GM12878 (cell line): ENCODE results near the gene WDR72. TPM values are rescaled to one million over a fixed set of nuclear protein-coding genes. Genes with fewer than 3 reads are reported as not detected.

ENCODE experiments used
- ATAC-seq: fragments of 200-7000 bp; cut with Tn5 transposase; 3 replicates; pipeline ENCODE4 v1.9.1; 2020; ENCODE audit warnings: mild to moderate bottlenecking, moderate library complexity
- BruUV-seq: library from RNA; stranded (reverse); fragments of 400-500 nt; replicated peaks from 2 replicates; lab custom pipeline; 2021; lab: Mats Ljungman, UMichigan
- CTCF ChIA-PET: fragments of 300-600 bp; sonication (Branson Sonifier 250); formaldehyde crosslinking; extraction: SDS; loops from one replicate; lab custom pipeline; 2021; ENCODE audit warnings: inconsistent platforms; lab: Yijun Ruan, JAX
- POLR2A ChIA-PET: fragments of 350-600 bp; formaldehyde crosslinking; extraction: SDS; loops from one replicate; lab custom pipeline; 2021; ENCODE audit warnings: inconsistent platforms; lab: Charles Lee
- RAD21 ChIA-PET: fragments of 300-600 bp; sonication (Branson Sonifier 250); formaldehyde crosslinking; loops from one replicate; lab custom pipeline; 2023; ENCODE audit warnings: antibody characterized with exemption; ENCODE audit not compliant: unreplicated experiment; lab: Charles Lee
- SMC1A ChIA-PET: fragments of 300-600 bp; sonication (Branson Sonifier 250); formaldehyde crosslinking; loops from one replicate; lab custom pipeline; 2023; ENCODE audit not compliant: unreplicated experiment, uncharacterized antibody; lab: Charles Lee
- DNase-seq: peaks from one replicate; pipeline ENCODE4 v3.0.0-alpha.2; 2011; ENCODE audit warnings: low read depth, low spot score
- FAIRE-seq: peaks from 3 replicates; lab custom pipeline; 2011; peaks lifted over from hg19 to GRCh38; lab: Jason Lieb, UNC
- H2AFZ ChIP-seq: 2 replicates; pipeline ENCODE4 v1.6.0; 2011; ENCODE audit warnings: low read depth, low read length, control low read depth; ENCODE audit not compliant: control insufficient read depth
- H3K27ac ChIP-seq: 2 replicates; pipeline ENCODE4 v1.5.1; 2011; ENCODE audit warnings: control low read depth; ENCODE audit not compliant: control insufficient read depth, insufficient read depth
- H3K27me3 ChIP-seq, 2 experiments: replicated peaks in 1 of 2; 2 replicates each; pipeline versions ENCODE4 v1.6.0 to v1.6.1; 2011; ENCODE audit warnings: low read length in 1 of 2; ENCODE audit not compliant: control insufficient read depth in 2 of 2, insufficient read depth in 2 of 2
- H3K36me3 ChIP-seq, 2 experiments: 2 replicates each; pipeline ENCODE4 v1.5.1; 2011; ENCODE audit warnings: low read length in 1 of 2; ENCODE audit not compliant: control insufficient read depth in 2 of 2, insufficient read depth in 2 of 2
- H3K4me1 ChIP-seq: 2 replicates; pipeline ENCODE4 v1.6.1; 2011; ENCODE audit warnings: mild to moderate bottlenecking, low read length, moderate library complexity, mixed read lengths; ENCODE audit not compliant: control insufficient read depth, insufficient read depth
- H3K4me2 ChIP-seq: 2 replicates; pipeline ENCODE4 v1.6.0; 2011; ENCODE audit warnings: control low read depth; ENCODE audit not compliant: control insufficient read depth, insufficient read depth
- H3K4me3 ChIP-seq: fragments of 200-600 bp; sonication (generic); 2 replicates; pipeline ENCODE4 v1.5.1; 2016
- H3K79me2 ChIP-seq: 2 replicates; pipeline ENCODE4 v1.6.0; 2011; ENCODE audit warnings: low read length; ENCODE audit not compliant: control insufficient read depth, insufficient read depth
- H3K9ac ChIP-seq: 2 replicates; pipeline ENCODE4 v1.8.0; 2011; ENCODE audit warnings: low read length, control low read depth, mixed read lengths; ENCODE audit not compliant: control insufficient read depth, insufficient read depth
- H3K9me3 ChIP-seq: replicated peaks from 3 replicates; pipeline ENCODE4 v1.5.1; 2011; ENCODE audit warnings: mild to moderate bottlenecking, low read length; ENCODE audit not compliant: control insufficient read depth, insufficient read depth
- H4K20me1 ChIP-seq: 2 replicates; pipeline ENCODE4 v1.6.0; 2011; ENCODE audit not compliant: control insufficient read depth, insufficient read depth
- JUNB ChIP-seq: IDR thresholded peaks from 2 replicates; pipeline ENCODE4 v1.6.1; 2016; ENCODE audit warnings: antibody characterized with exemption, mild to moderate bottlenecking
- NFYB ChIP-seq: IDR thresholded peaks from 2 replicates; pipeline ENCODE4 v1.6.1; 2011; ENCODE audit warnings: low read depth, mild to moderate bottlenecking, low read length, improper control_type of control experiment, moderate library complexity; ENCODE audit not compliant: insufficient read depth
- SMC3 ChIP-seq: IDR thresholded peaks from 2 replicates; pipeline ENCODE4 v1.6.1; 2011; ENCODE audit warnings: low read length, improper control_type of control experiment, borderline replicate concordance
- TARDBP ChIP-seq: IDR thresholded peaks from 2 replicates; pipeline ENCODE4 v1.6.1; 2016; ENCODE audit warnings: borderline replicate concordance
- TCF12 ChIP-seq: IDR thresholded peaks from 2 replicates; pipeline ENCODE4 v1.6.1; 2011; ENCODE audit warnings: low read depth, mild to moderate bottlenecking, low read length
- ZNF217 ChIP-seq: fragments of 450-650 bp; IDR thresholded peaks from 2 replicates; pipeline ENCODE4 v1.6.1; 2017; ENCODE audit warnings: antibody characterized with exemption, mild to moderate bottlenecking
- WGBS: methylation state at CpG from one replicate; pipeline ENCODE4 v1.1.6; 2016; ENCODE audit warnings: low lambda C conversion rate; ENCODE audit not compliant: insufficient replicate concordance, insufficient coverage; ENCODE audit errors: missing lambda C conversion rate; 5-methylcytosine and 5-hydroxymethylcytosine counted together
- in situ Hi-C: fragments of 300-500 bp; cut with MboI; formaldehyde crosslinking; loops from 9 replicates; pipeline ENCODE4 v1.14.3; 2018; ENCODE audit warnings: mixed read lengths
- intact Hi-C: fragments of 100-400 bp; cut with micrococcal nuclease; formaldehyde crosslinking; loops from one replicate; pipeline ENCODE4 v1.14.2; 2022; ENCODE audit not compliant: unreplicated experiment
- polyA plus RNA-seq, 11 experiments: library from polyadenylated mRNA; depleted of rRNA in 4 of 11; unstranded in 6 of 11; stranded (reverse) in 5 of 11; fragments of >200 nt; fragmentation: Nextera tagmentation in 4 of 11; fragmentation: Illumina TruSeq in 1 of 11; extraction: Ambion mirVana in 4 of 11; extraction: Trizol in 1 of 11; gene quantifications; 1 replicate in 1 of 11; 2 replicates in 10 of 11; pipeline versions ENCODE4 v1.2.1 to v1.2.3, GENCODE V29; 2011 to 2016; ENCODE audit warnings: inconsistent platforms in 2 of 11, missing spikeins in 2 of 11, low read depth in 1 of 11
- total RNA-seq, 4 experiments: library from RNA; depleted of rRNA in 3 of 4; stranded (reverse); fragments of >200 nt in 3 of 4; fragmentation: Illumina TruSeq in 1 of 4; extraction: Trizol in 1 of 4; gene quantifications; 2 replicates each; pipeline versions ENCODE4 v1.2.1 to v1.2.3, GENCODE V29; 2013 to 2021
- TF ChIP-seq, protein P1 (sequence below): IDR thresholded peaks from 2 replicates; pipeline ENCODE4 v1.6.1; 2012; ENCODE audit warnings: low read length, inconsistent platforms
- TF ChIP-seq, protein P2 (sequence below): IDR thresholded peaks from 2 replicates; pipeline ENCODE4 v1.6.1; 2012; ENCODE audit warnings: improper control_type of control experiment, low read depth, low read length; ENCODE audit not compliant: insufficient replicate concordance
- TF ChIP-seq, protein P3 (sequence below): fragments of 150-350 bp; IDR thresholded peaks from 2 replicates; pipeline ENCODE4 v1.6.1; 2016; ENCODE audit warnings: low read depth, low read length

Gene WDR72
- total and polyA plus RNA-seq, 10 of the 15 experiments (the other 5 are each of a cell fraction or from before 2014, with no cell fraction given), result 0.03 TPM; not detected in 9

DNA sequence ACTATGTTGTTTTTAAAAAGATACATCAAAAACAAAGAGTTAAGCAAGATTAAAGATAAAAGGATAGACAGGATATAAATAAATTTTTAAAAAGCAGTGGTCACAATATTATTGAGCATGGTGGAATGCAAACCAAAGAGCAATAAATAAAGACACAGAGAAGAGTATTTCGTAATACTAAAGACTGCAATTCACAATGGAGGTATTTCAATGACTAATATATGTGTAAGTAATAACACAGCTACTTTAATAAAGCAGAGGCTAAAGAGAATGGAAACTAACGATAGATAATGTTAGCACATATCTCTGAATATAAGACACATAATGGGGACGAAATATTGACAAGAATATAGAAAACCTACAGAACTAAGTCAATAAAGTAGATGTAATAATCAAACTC lies 219.6 kb downstream of the WDR72 start:
- SMC1A ChIA-PET, result no interaction called here
- intact Hi-C loops, result no loop called here
- WGBS, result 21% methylated on average over 3 of the region's 3 CpGs
- Histone ChIP-seq H3K79me2 (no peaks in the 10 kb centered on the region), H3K9me3 (no peaks in the 10 kb centered on the region), H3K27me3 (no peaks in the 10 kb centered on the region; a peak in 1 of 4 replicates), H4K20me1 (no peaks in the 10 kb centered on the region), H3K36me3 (no peaks in the 10 kb centered on the region), H3K4me2 (no peak overlapping the region), H3K9ac (no peak overlapping the region), H3K27ac (no peak overlapping the region), H2AFZ (no peak overlapping the region), H3K4me3 (no peak overlapping the region), H3K4me1 (no peaks in the 10 kb centered on the region)
- CTCF ChIA-PET, result no interaction called here
- TF ChIP-seq, protein P1, sequence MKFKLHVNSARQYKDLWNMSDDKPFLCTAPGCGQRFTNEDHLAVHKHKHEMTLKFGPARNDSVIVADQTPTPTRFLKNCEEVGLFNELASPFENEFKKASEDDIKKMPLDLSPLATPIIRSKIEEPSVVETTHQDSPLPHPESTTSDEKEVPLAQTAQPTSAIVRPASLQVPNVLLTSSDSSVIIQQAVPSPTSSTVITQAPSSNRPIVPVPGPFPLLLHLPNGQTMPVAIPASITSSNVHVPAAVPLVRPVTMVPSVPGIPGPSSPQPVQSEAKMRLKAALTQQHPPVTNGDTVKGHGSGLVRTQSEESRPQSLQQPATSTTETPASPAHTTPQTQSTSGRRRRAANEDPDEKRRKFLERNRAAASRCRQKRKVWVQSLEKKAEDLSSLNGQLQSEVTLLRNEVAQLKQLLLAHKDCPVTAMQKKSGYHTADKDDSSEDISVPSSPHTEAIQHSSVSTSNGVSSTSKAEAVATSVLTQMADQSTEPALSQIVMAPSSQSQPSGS, result no peak
- TF ChIP-seq TARDBP (no peak), JUNB (no peak), TCF12 (no peak), SMC3 (no peak), ZNF217 (no peak), NFYB (no peak)
- TF ChIP-seq, protein P2, sequence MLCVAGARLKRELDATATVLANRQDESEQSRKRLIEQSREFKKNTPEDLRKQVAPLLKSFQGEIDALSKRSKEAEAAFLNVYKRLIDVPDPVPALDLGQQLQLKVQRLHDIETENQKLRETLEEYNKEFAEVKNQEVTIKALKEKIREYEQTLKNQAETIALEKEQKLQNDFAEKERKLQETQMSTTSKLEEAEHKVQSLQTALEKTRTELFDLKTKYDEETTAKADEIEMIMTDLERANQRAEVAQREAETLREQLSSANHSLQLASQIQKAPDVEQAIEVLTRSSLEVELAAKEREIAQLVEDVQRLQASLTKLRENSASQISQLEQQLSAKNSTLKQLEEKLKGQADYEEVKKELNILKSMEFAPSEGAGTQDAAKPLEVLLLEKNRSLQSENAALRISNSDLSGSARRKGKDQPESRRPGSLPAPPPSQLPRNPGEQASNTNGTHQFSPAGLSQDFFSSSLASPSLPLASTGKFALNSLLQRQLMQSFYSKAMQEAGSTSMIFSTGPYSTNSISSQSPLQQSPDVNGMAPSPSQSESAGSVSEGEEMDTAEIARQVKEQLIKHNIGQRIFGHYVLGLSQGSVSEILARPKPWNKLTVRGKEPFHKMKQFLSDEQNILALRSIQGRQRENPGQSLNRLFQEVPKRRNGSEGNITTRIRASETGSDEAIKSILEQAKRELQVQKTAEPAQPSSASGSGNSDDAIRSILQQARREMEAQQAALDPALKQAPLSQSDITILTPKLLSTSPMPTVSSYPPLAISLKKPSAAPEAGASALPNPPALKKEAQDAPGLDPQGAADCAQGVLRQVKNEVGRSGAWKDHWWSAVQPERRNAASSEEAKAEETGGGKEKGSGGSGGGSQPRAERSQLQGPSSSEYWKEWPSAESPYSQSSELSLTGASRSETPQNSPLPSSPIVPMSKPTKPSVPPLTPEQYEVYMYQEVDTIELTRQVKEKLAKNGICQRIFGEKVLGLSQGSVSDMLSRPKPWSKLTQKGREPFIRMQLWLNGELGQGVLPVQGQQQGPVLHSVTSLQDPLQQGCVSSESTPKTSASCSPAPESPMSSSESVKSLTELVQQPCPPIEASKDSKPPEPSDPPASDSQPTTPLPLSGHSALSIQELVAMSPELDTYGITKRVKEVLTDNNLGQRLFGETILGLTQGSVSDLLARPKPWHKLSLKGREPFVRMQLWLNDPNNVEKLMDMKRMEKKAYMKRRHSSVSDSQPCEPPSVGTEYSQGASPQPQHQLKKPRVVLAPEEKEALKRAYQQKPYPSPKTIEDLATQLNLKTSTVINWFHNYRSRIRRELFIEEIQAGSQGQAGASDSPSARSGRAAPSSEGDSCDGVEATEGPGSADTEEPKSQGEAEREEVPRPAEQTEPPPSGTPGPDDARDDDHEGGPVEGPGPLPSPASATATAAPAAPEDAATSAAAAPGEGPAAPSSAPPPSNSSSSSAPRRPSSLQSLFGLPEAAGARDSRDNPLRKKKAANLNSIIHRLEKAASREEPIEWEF, result no peak
- TF ChIP-seq, protein P3, sequence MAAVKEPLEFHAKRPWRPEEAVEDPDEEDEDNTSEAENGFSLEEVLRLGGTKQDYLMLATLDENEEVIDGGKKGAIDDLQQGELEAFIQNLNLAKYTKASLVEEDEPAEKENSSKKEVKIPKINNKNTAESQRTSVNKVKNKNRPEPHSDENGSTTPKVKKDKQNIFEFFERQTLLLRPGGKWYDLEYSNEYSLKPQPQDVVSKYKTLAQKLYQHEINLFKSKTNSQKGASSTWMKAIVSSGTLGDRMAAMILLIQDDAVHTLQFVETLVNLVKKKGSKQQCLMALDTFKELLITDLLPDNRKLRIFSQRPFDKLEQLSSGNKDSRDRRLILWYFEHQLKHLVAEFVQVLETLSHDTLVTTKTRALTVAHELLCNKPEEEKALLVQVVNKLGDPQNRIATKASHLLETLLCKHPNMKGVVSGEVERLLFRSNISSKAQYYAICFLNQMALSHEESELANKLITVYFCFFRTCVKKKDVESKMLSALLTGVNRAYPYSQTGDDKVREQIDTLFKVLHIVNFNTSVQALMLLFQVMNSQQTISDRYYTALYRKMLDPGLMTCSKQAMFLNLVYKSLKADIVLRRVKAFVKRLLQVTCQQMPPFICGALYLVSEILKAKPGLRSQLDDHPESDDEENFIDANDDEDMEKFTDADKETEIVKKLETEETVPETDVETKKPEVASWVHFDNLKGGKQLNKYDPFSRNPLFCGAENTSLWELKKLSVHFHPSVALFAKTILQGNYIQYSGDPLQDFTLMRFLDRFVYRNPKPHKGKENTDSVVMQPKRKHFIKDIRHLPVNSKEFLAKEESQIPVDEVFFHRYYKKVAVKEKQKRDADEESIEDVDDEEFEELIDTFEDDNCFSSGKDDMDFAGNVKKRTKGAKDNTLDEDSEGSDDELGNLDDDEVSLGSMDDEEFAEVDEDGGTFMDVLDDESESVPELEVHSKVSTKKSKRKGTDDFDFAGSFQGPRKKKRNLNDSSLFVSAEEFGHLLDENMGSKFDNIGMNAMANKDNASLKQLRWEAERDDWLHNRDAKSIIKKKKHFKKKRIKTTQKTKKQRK, result no peak
- no TSS peak for BruUV-seq
- POLR2A ChIA-PET, result interaction anchor here (0.7 kb wide), 1 partner anchor 9 kb away, joined by 4 read pairs; no protein-coding TSS in a partner anchor
- in situ Hi-C loops, result no loop called here
- FAIRE-seq (no peak), DNase-seq (no peak), ATAC-seq (no peak)
- RAD21 ChIA-PET, result no interaction called here
